K562 (cell line): ENCODE results near the gene TRIM37. TPM values are rescaled to one million over a fixed set of nuclear protein-coding genes. Genes with fewer than 3 reads are reported as not detected.

Source experiments
- ATAC-seq: fragments of 200-7000 bp; cut with Tn5 transposase; 3 replicates; pipeline ENCODE4 v1.9.1; 2020; ENCODE audit warnings: moderate library complexity
- BruUV-seq: library from RNA; stranded (reverse); fragments of 400-500 nt; replicated peaks from 2 replicates; lab custom pipeline; 2021; lab: Mats Ljungman, UMichigan
- CTCF ChIA-PET: fragments of 300-600 bp; formaldehyde crosslinking; extraction: SDS; loops from one replicate; lab custom pipeline; 2021; ENCODE audit warnings: low intra/inter-chr PET ratio; lab: Yijun Ruan, JAX
- POLR2A ChIA-PET: fragments of 300-600, 350-650 bp; sonication (Branson Sonifier 250); formaldehyde crosslinking; extraction: SDS; loops from one replicate; lab custom pipeline; 2021; ENCODE audit warnings: antibody characterized with exemption, inconsistent platforms; lab: Yijun Ruan, JAX
- DNase-seq, 4 experiments: peaks; one replicate each; pipeline versions ENCODE4 v3.0.0 to v3.0.0-alpha.2; 2011 to 2018; ENCODE audit warnings: low spot score in 3 of 4, mixed read lengths in 3 of 4; ENCODE audit errors: extremely low read depth in 1 of 4
- FAIRE-seq: peaks from 2 replicates; lab custom pipeline; 2011; peaks lifted over from hg19 to GRCh38; lab: Jason Lieb, UNC
- H2AFZ ChIP-seq: 2 replicates; pipeline ENCODE4 v1.6.0; 2011; ENCODE audit warnings: low read depth, low read length, control low read depth, inconsistent platforms
- H3K27ac ChIP-seq: fragments of 200-600 bp; 3 replicates; pipeline ENCODE4 v1.8.0; 2011; ENCODE audit warnings: low read depth, mild to moderate bottlenecking, control low read depth, inconsistent platforms, low read length, moderate library complexity, mixed read lengths; ENCODE audit errors: extremely low read depth
- H3K27me3 ChIP-seq, 2 experiments: fragments of 300-600 bp in 1 of 2; 2 replicates in 1 of 2; 3 replicates in 1 of 2; pipeline versions ENCODE4 v1.6.0 to v1.8.0; 2011; ENCODE audit warnings: inconsistent platforms in 2 of 2, low read length in 2 of 2, mild to moderate bottlenecking in 1 of 2, mixed read lengths in 1 of 2, moderate library complexity in 1 of 2; ENCODE audit not compliant: control insufficient read depth in 2 of 2, insufficient read depth in 2 of 2
- H3K36me3 ChIP-seq: fragments of 300-600 bp; 3 replicates; pipeline ENCODE4 v1.8.0; 2011; ENCODE audit warnings: mild to moderate bottlenecking, low read length, inconsistent platforms; ENCODE audit not compliant: control insufficient read depth, insufficient read depth
- H3K4me1 ChIP-seq, 2 experiments: fragments of 200-600 bp in 1 of 2; replicated peaks in 1 of 2; 2 replicates in 1 of 2; 3 replicates in 1 of 2; pipeline versions ENCODE4 v1.5.1 to v1.8.0; 2011; ENCODE audit warnings: inconsistent platforms in 2 of 2, low read length in 2 of 2, mild to moderate bottlenecking in 1 of 2, mixed read lengths in 1 of 2, moderate library complexity in 1 of 2; ENCODE audit not compliant: control insufficient read depth in 2 of 2, insufficient read depth in 2 of 2
- H3K4me2 ChIP-seq: 2 replicates; pipeline ENCODE4 v1.6.1; 2011; ENCODE audit warnings: low read length, control low read depth, inconsistent platforms, mixed read lengths; ENCODE audit not compliant: insufficient read depth
- H3K4me3 ChIP-seq: fragments of 200-600 bp; sonication (generic), shearing (Covaris generic); 2 replicates; pipeline ENCODE4 v1.5.1; 2016; ENCODE audit warnings: control low read depth, inconsistent platforms
- H3K79me2 ChIP-seq: fragments of 200-600 bp; 3 replicates; pipeline ENCODE4 v1.8.0; 2011; ENCODE audit warnings: low read length, inconsistent platforms; ENCODE audit not compliant: control insufficient read depth, insufficient read depth
- H3K9ac ChIP-seq, 2 experiments: 2 replicates each; pipeline versions ENCODE4 v1.6.0 to v1.6.1; 2011; ENCODE audit warnings: low read depth in 2 of 2, low read length in 2 of 2, control low read depth in 1 of 2, inconsistent platforms in 1 of 2, mild to moderate bottlenecking in 1 of 2, mixed read lengths in 1 of 2; ENCODE audit not compliant: insufficient read depth in 1 of 2
- H3K9me1 ChIP-seq: one replicate; pipeline ENCODE4 v1.6.0; 2011; ENCODE audit warnings: inconsistent platforms, mild to moderate bottlenecking, low read length, moderate library complexity; ENCODE audit not compliant: control insufficient read depth, insufficient read depth
- H3K9me3 ChIP-seq: replicated peaks from 2 replicates; pipeline ENCODE4 v1.5.1; 2011; ENCODE audit warnings: low read depth, low read length, inconsistent platforms; ENCODE audit not compliant: control insufficient read depth, insufficient read depth
- H4K20me1 ChIP-seq: replicated peaks from 2 replicates; pipeline ENCODE4 v1.6.1; 2011; ENCODE audit warnings: low read length, inconsistent platforms, mixed read lengths; ENCODE audit not compliant: control insufficient read depth, insufficient read depth
- FOXK1 ChIP-seq: sonication (generic); formaldehyde crosslinking; IDR thresholded peaks from 2 replicates; pipeline ENCODE4 v1.8.0; 2022; ENCODE audit warnings: missing genetic modification reagents, mild to moderate bottlenecking, borderline replicate concordance
- HSF4 ChIP-seq: fragments of 250-450 bp; sonication (Bioruptor Pico); IDR thresholded peaks from 2 replicates; pipeline ENCODE4 v2.1.2; 2022; ENCODE audit warnings: mild to moderate bottlenecking, moderate library complexity, borderline replicate concordance
- ZBTB11 ChIP-seq, 3 experiments: fragments of 200-800 bp in 1 of 3; fragments of 250-450 bp in 1 of 3; fragments of 450-650 bp in 1 of 3; sonication (Bioruptor Pico) in 1 of 3; sonication (Bioruptor generic) in 1 of 3; formaldehyde crosslinking in 1 of 3; IDR thresholded peaks; 2 replicates each; pipeline versions ENCODE4 v1.6.1 to v1.8.0; 2016 to 2022; ENCODE audit warnings: mild to moderate bottlenecking in 2 of 3, missing genetic modification characterization in 2 of 3, missing compliant biosample characterization in 1 of 3, moderate library complexity in 1 of 3
- WGBS: fragments of 100-300 bp; shearing (Covaris generic); methylation state at CpG from one replicate; pipeline ENCODE4 v1.1.6; 2016; ENCODE audit warnings: low coverage, mixed read lengths; ENCODE audit not compliant: insufficient coverage; ENCODE audit errors: missing lambda C conversion rate; 5-methylcytosine and 5-hydroxymethylcytosine counted together
- in situ Hi-C: fragments of 300-500 bp; cut with MboI; formaldehyde crosslinking; loops from 4 replicates; pipeline ENCODE4 v1.15.0; 2018; ENCODE audit warnings: inconsistent platforms, mixed read lengths
- intact Hi-C: fragments of 100-400 bp; cut with micrococcal nuclease; formaldehyde crosslinking; loops from 2 replicates; pipeline ENCODE4 v1.14.2; 2022
- polyA plus RNA-seq, 8 experiments: library from polyadenylated mRNA; depleted of rRNA in 4 of 8; stranded (reverse) in 5 of 8; unstranded in 3 of 8; fragments of >200 nt; fragmentation: Nextera tagmentation in 2 of 8; fragmentation: Illumina TruSeq in 1 of 8; extraction: Ambion mirVana in 2 of 8; extraction: Trizol in 1 of 8; gene quantifications; 2 replicates each; pipeline versions ENCODE4 v1.2.1 to v1.2.3, GENCODE V29; 2011 to 2014; ENCODE audit warnings: inconsistent platforms in 1 of 8, missing spikeins in 1 of 8
- total RNA-seq, 7 experiments: library from RNA; depleted of rRNA in 6 of 7; stranded (reverse); fragments of >200 nt in 6 of 7; fragmentation: Illumina TruSeq in 2 of 7; extraction: Trizol in 2 of 7; gene quantifications; 2 replicates each; pipeline versions ENCODE4 v1.2.1 to v1.2.3, GENCODE V29; 2011 to 2021; ENCODE audit warnings: low replicate concordance in 1 of 7

Gene TRIM37
- total and polyA plus RNA-seq, 9 of the 15 experiments (the other 6 are each of a cell fraction or from before 2014, with no cell fraction given) = 4.5 to 31.4 (median 23.8) TPM

- Histone ChIP-seq H2AFZ (no peak overlapping the region), H3K9me3 (no peaks in the 10 kb centered on the region), H3K9ac (no peak overlapping the region), H4K20me1 (no peaks in the 10 kb centered on the region), H3K79me2 (no peaks in the 10 kb centered on the region), H3K9me1 (no peaks in the 10 kb centered on the region), H3K4me1 (no peaks in the 10 kb centered on the region), H3K4me2 (no peak overlapping the region), H3K27ac (no peak overlapping the region), H3K36me3 (peaks cover 75% of the 10 kb centered on the region), H3K27me3 (no peaks in the 10 kb centered on the region), H3K4me3 (no peak overlapping the region)
- POLR2A ChIA-PET = interaction anchor here (0.9 kb wide), 1 partner anchor 8 kb away, joined by 3 read pairs; no protein-coding TSS in a partner anchor
- TF ChIP-seq ZBTB11 (CRISPR knock-in tag; IDR thresholded peaks at IDR 0.05) (peak in 1 of 3 experiments; percentile 31; a peak in 1 of 6 replicates), HSF4 (CRISPR knock-in tag) (no peak), FOXK1 (CRISPR knock-in tag) (no peak)
- no TSS peak for BruUV-seq
- in situ Hi-C loops = no loop called here
- FAIRE-seq (no peak), ATAC-seq (no peak), DNase-seq (no peak)
- intact Hi-C loops = no loop called here
- CTCF ChIA-PET = no interaction called here
- 94% methylated on average over 6 of the region's 6 CpGs for WGBS
Measured at GRCh38 chr17:59067756-59068155, 38.9 kb downstream of the TRIM37 start.
